HG02610 (cell line): ENCODE data around the gene E2F3.
"Not testable (repeated sequence)": the region's sequence is repeated elsewhere in the genome, so short reads cannot be mapped to it uniquely, and the experiment has no call there.

Experiments
- ATAC-seq: cut with Tn5 transposase; IDR thresholded peaks from one replicate; pipeline ENCODE4 v1.9.1; 2021; ENCODE audit warnings: mild to moderate bottlenecking, moderate library complexity; ENCODE audit not compliant: unreplicated experiment

E2F3 gene

DNA sequence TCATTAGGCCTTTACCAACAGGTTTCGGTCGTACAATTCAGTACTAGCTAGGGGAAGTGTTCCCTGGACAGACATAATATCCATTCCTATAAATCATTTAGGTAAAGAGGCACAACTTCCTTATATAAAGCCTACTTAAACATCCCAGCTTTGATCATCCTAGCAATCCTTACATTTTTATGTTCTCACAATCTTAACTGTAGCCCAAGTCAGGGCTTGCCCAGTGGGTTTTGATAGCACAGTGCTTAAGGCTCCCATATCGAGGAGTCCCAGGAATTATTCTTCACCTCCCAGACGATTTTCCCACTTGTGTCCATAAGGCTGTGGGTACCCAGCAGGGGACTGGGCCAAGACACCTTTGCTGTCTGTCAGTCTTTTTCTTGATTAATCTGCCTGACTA is 63.2 kb downstream of the E2F3 start:
- no peak for ATAC-seq

DNA sequence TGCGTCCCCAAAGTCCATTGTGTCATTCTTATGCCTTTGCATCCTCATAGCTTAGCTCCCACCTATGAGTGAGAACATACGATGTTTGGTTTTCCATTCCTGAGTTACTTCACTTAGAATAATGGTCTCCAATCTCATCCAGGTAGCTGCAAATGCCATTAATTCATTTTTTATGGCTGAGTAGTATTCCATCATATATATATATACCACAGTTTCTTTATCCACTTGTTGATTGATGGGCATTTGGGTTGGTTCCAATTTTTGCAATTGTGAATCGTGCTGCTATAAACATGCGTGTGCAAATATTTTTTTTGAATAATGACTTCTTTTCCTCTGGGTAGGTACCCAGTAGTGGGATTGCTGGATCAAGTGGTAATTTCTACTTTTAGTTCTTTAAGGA is 63.9 kb downstream of the E2F3 start:
- ATAC-seq = not testable (repeated sequence)

DNA sequence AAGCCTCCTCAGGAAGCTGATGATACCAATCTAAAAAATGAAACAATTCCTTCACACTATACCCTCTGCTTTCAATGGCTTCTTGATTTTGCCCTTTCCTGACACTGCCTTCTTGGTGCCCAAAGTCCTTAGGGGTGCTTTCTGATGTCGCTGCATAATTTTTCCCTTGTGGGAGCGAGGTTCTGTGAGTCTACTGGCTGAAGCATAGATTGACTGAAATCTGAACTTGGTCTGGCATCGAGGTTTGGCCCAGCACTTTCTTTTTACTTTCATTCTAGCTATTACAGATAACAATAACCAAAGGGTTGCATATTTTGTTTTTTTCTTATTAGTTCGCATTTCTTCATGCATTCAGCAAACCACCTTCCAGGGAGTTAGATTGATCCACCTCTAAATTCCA is 65.8 kb downstream of the E2F3 start:
- peak; percentile 74 for ATAC-seq

DNA sequence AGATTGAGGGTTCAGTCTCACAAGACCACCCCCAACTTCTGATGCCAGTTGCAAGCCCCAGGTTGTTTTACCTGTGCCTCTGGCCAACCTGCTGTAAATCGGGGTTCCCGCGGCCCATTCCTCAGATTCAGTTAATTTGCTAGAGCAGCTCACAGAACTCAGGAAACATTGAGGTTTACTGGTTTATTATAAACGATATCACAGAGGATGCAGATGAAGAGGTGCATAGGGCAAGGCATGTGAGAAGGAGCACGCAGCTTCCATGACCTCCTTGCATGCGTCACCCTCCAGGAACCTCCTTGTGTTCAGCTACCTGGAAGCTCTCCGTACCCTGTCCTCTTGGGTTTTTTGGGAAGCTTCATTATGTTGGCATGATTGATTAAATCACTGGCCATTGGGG is 66.5 kb downstream of the E2F3 start:
- no peak for ATAC-seq

DNA sequence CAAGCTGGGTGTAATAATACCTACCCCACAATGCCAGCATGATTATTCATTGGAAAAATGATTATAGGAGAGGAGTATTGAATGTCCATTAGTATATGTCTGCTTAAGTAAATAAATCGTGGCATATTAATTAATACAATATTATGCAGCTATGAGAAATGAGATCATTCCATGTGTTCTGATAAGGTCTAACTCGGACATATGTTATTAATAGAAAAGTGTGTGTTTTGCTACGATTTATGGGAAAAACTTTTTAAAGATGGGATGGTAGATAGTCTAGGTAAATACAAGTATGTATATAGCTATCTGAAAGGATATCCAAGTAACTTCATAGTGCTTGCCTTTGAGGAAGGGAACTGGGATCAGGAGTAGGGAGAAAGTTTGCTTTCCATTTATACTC is 71.1 kb downstream of the E2F3 start:
- ATAC-seq = no peak

DNA sequence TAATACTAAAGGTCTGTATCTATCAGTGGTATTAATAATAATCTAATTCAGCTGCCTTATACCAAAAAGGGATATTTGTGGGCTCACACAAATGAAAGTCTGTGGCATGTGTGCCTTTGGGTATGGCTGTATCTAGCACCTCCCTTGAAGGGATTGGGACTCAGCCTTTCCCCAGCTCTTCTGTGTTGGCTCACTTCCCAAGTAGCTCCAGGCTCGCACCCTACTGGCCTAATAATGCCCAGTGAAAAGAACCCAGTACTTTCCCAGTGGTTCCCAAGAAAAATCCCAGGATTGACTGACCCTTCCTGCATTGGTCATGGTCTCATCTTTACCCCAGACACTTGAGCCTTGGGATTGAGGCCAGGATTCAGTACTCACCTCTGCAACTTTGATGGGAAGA is 71.8 kb downstream of the E2F3 start:
- ATAC-seq = no peak

DNA sequence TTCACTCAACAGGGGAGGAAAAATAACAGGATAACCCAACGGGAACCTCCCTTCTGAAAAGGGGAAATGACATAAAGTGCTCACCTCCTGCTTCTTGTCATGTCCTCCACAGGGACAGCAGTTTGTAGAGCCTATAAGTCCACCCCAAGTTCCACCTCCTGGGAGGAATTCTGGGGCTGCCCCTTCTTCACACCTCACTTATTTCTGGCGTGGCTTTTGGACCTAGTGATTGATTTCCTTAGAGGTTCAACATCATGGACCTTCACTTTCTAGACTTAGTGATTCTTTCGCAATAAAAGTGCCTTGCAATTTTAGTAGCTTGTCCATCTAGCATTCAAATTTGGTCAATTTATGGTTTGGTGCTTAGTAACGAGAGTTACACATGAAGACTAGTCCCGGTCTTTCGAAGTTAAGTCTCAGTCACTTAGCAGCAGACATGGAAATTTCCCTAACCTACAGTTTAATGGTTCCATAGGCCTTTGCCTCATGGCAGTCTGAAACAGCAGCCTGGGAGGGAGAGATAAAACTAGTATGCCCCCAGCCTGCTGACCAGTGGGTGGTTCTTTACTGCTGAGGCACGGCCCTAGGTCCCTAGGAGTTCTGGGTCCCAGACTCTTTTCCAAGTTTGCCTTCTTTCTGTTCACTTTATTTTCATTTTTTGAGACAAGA is 73.3 kb downstream of the E2F3 start:
- no peak for ATAC-seq

DNA sequence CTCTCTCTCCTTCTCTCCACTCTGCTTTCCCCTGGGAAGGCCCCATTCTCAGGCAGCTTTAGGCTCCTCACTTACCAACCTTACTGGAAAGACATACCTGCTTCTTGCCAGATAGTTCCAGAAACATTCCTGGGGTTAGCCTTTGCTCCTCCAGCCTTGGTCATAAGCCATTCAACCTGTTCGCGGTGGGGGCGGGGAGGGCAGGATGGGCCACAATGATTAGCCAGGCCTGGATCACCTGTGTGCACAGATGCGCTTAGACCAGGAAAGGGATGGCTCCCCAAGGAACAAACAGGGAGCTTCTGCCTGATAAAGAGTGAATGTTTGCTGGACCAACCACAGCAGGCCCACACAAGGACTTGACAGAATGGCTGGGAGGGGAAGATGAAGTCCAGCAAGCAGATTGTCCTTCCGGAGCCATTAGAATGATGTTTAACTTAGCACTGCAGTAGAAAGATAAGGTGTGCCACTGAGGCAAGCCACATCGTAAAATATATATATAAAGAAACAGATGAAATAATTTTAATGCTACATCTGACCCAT is 74.9 kb downstream of the E2F3 start:
- no peak for ATAC-seq

DNA sequence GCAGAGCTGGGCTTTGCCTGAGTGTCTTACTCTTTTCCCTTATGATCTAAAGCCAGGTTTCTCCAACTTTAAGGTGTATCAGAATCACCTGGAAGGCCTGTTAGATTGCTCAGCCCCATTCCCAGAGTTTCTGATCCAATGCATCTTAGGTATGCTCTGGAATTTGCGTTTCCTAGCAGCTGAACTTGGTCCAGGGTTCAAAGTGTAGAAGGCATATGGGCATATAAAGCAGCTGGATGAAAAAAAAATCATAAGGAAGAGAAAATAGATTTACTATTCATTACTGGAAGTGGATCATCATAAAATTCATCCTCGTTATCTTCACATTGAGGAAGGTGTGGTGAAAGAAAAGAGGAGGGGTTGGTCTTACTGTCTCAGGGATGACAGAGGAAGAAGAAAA is 75.8 kb downstream of the E2F3 start:
- no peak for ATAC-seq

DNA sequence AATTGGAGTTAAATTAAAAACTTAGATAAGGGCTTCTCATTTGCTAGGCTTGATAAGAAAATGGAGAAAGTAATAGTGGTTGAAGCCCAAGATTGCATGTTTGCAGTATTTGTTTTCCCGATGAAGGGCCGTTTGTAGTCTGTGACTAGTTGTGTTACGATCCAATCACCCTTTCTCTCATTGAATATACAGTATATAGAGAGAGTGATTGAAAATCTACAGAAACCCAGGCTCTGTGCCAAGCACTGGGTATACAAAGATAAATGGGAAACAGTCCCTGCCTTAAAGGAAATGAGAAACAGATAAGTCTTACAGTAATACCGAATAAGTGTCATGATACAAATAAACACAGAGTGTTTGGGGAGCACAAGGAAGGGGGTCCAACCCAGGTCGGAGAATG is 77.4 kb downstream of the E2F3 start:
- no peak for ATAC-seq

DNA sequence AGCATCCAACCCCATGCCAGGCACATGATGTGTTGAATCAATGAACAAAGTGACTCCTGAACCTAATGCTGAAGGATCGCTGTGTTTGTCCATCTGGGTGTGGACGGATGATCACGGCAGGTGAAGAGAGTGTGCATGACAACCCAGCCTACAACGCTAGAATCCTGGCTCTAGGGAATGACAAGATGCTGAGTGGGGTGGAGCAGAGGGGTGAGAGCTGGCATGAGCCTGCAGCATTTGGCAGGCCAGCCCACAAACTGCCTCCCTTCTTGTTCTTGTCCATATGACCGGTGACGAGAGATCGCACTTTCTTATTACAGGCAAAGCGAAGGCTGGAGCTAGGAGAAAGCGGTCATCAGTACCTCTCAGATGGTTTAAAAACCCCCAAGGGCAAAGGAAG is 77.8 kb downstream of the E2F3 start:
- no peak for ATAC-seq

DNA sequence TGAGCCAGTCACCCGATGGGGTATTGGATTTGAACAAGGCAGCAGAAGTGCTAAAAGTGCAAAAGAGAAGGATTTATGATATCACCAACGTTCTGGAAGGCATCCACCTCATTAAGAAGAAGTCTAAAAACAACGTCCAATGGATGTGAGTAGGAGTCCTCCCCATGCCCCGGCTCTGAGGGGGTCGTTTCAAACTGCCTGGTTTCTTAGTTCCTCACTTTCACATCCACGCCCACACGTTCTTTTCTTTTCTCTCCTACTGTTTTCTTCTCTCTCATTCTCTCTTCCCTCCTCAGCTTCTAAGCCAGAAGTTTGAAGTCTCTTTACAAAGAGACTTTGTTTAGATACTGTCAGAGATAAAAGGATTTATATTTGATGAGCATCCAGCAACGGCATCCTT is 79.6 kb downstream of the E2F3 start:
- no peak for ATAC-seq

DNA sequence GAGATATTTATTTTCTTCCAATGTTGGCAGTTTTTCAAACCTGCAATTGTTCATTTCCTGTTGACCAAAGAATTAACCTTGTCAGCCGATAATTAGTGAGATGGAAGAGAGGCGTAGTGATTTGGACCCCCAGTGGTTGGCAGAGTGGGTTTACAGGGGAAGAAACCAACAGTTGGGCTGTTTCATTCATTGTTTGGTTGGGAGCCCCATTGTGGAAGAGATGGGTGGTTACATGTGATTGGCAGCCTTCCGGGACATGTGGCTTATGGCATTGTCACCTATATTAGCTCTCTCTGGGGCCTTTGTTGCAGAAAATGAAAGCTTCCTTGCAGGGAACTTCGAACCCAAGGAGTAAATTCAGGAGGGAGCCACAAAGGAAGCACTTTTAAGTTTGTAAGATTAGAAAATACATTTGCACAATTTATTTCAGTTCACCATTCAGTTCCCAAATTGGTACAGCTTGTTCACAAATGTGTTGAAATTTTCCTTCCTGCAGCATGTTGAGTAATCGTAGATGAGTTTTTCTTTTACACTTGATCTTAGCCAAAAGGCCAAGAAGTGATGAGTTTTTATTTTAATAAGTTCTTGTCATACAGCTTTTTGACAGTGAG is 82.3 kb downstream of the E2F3 start:
- ATAC-seq = no peak

DNA sequence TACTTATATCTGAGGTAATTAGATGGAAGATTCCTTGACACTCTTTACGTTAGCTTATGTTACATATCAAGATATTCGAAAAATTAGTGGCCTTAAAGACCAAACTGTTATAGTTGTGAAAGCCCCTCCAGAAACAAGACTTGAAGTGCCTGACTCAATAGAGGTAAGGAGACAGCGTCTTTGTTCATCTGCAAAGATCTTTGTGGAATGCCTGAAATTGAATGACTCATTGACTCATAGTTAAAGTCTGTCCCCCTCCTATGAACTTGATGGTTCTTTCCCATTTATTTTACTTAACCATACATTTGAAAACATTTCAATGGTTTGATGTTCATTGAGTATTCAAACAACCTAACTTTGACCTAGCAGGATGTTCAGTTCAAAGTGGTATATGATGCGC is 85.0 kb downstream of the E2F3 start:
- no peak for ATAC-seq

DNA sequence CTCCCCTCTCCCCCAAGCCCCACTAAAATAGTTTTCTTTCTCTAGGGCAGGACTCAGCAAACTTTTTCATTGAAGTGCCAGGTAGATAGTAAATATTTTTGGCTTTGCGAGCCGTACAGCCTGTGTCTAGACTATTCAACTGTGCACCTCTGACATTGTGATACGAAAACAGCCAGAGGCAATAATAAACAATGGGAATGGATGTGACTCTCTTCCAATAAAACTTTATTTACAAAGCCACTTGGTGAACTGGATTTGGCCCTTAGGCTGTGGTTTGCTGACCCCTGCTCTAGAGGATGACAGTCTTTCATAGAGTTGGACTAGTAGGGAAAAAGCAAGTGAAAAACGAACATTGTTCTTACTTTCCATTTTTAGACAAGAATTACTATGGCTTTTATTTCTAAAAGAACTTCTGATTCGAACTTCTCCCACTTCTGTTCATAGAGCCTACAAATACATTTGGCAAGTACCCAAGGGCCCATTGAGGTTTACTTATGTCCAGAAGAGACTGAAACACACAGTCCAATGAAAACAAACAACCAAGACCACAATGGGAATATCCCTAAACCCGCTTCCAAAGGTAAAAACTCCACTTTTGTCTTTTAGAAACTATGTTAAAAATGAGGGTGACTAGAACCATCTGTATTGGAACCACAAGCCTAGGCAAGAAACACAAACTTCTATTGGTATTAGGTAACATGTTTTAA is 86.1 kb downstream of the E2F3 start:
- ATAC-seq = no peak

DNA sequence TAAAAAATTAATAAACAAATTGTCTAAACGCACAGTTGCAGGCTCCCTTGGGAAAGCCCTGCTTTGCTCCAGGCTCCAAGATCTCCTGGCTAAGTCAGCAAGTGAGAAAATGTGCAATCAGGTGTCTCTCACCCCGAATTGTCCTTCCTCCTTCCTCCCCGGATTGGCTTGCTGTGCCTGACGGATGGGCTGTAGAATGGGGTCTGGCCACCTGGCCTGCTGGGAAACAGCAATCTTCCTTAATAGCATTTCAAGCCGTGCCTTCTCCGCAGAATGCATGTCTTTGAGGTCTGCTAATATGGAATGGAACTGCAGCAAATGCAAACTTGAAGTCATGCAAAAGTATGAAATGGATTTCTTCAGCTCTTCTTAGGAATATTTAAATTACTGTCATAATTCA is 88.9 kb downstream of the E2F3 start:
- no peak for ATAC-seq

DNA sequence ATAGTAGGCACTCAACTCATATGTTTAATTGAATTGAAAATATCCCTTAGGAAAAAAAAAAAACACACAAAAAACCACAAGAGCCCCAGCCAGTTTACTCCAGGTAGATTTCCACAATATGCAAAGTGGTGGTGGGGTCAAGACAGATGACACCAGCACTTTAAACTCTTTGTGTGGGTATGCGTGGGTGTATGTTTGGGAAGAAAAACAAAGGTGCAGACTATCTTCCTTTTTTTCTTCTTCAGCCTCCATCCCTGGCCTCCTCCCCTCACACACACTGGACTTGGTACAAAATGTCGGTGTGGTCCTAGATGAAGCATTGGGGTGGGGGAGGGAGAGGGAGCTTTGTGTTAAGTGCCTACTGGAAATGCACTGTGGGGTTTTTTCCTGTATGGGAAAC is 90.4 kb downstream of the E2F3 start:
- ATAC-seq = no peak

DNA sequence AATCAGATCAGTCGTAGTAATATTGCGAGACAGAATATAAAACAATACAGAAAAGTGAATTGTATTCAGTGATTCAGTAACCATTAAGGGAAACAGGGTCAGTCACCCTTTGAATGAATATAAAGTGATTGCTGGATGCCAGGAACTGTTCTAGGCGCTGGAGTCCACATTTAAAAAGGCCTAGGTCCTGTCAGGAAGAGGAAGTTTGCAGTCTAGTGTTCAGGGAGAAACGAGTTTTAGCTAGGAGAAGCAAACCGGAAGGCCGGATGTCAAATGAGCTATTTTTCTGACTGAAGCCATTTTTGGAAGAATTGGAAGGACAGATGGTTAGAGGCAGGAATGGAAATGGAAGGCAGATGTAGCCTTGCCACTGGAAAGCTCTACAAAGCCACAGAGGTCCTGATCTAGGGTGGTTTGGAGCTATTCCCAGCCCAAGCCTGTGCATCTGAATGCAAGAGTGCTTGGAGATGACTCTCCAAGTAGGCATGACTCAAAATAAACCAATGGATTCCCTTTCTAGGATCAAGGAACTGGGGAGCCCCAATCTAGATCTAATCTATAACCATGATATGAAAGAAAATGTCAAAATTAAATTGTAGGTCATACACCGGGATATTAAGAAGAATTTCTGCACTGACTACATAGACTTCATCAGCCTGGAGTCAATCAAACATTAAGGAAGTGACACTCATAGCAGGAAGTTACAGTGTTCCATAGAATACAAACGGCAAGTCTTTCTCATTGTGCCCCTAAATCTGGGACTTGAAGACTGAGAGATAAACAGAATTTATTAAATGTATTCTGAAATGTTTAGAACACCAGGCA is 95.7 kb downstream of the E2F3 start:
- ATAC-seq = no peak

DNA sequence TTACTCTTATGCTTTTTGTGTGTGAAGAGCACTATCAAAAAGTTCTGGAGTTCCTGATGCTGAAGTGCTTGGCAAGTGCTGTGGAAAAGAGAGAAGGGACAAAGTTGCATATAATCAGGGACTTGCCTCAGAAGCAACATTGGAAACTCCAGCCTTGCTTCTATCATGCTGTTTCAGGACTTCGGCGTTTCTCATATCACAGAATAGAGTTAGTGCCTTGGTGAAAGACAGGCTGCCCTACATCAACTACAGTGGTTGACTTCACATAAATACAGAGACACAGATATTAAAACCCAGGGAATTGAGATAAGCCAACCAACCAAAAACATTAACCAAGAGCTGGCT is 96.3 kb downstream of the E2F3 start:
- no peak for ATAC-seq

DNA sequence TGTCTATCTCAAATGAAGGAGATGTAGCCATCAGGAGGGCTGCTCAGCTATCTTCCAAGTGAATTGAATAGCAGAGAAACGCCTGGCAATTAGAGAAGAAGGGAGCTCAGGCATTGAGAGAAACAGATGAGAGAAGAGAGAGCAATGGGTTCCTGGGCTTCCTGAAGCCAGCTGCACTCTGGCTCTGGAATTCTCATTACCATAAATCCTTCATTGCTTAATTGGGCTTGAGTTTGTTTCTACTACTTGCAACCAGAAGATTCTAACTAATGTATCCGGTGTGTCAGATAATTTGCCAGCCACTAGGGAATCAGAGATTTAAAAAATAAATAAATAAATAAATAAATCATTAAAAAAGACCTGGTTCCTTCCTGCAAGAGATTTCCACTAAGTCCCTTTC is 107.5 kb downstream of the E2F3 start:
- ATAC-seq = no peak

DNA sequence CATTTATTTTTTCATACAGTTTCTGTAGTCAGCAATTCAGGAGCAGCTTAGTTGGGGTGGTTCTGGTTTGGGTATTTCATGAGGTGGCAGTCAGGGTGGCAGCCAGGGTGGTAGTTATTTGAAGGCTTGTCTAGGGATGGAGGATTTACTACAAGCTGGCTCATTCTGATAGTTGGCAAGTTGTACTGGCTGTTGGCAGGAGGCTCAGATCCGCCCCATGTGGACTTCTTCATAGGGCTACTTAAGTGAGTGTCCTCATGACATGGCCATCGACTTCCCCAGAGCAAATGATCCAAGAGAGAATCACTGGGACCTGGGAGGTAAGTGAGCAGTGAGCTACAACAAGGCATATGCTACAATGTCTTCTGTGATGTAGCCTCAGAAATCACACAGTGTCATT is 110.2 kb downstream of the E2F3 start:
- ATAC-seq = no peak
